GM19043 (cell line): ENCODE results near the gene KMT2C.

ENCODE experiments used
- ATAC-seq: cut with Tn5 transposase; IDR thresholded peaks from one replicate; pipeline ENCODE4 v1.9.1; 2021; ENCODE audit warnings: low read depth; ENCODE audit not compliant: unreplicated experiment

KMT2C gene

DNA sequence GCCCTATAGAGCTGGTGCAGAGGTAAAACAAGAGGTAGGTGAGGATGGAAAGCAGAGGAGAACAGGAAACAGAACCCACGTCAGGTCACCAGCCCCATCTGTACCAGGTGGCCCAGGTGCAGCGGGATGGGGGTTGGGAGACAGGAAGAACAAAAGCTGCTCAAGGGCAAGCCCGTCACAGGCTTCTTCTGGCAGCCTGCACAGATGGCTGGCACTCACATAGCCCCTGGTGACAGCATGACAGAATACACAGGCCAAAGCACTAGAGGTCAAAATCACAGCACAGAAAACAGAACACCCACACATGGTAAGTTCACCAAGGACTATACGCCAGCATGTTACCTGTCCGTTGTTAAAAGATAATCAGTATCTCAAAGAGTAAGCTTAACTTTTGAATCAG, 283.5 kb downstream of the KMT2C start:
- ATAC-seq, result no peak

DNA sequence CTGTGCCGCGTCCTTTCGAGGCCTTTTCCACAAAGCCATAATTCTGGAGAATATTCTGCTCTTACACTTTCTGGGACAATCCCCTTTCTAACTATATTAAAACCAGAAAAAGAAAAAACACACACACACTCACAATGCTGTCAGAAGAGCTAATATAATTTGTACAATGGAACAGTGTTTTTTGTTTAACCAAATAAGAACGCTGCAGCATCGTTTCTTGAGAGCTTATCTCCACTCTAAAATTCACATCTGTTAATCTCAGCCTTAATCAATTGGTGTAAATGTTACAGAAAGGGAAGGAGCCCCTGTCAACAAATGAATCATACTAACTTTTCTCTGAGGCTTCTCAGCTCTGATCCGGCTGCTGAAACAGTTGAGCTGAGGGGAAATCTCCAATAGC, 286.4 kb downstream of the KMT2C start:
- no peak for ATAC-seq

DNA sequence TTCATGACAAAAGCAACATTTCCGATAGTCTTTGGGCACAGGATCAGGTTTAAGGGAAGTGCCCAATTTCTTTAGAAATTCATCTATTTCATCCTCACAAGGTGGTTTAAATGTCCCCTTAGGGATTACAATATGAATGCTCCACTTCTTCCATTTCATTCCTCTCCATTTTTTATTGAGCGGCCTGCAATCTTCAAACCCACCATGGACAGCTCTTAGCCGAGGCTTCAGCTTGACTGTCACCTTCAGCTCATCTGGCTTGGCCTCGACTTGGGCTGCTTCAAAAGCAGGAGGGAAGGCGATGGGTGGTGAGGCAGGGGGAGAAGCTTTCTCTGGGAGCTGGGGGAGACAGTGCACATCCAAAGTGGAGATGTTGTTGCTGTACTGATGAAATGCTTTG, 287.1 kb downstream of the KMT2C start:
- no peak for ATAC-seq

DNA sequence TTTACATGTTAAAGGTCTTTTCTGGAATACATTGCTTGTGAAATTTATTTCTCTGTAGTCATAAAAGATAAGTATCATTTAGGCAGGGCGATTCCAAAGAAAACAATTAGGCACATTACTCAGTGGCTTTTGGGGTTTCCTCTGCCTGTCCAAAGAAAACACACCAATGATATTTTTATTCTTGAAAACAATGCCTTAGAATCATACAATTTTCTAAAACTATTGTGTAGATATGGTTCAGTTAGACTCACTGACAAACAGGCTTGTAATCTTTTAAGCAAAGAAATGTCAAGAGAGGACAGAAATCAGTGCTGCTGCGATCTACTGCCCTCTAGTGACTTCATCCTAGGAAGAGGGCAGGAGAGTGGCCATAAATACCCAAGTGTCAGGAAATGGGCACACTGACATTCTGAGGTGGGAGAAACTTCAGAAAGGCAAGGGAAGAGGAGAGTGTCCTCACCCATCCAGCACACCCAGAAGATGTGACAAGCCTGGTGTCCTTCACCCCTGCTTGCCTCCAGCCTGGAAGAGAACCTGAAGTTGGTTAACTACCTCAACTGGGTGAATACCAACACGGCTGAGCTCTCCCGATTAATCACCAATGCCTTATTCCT, 289.8 kb downstream of the KMT2C start:
- no peak for ATAC-seq

DNA sequence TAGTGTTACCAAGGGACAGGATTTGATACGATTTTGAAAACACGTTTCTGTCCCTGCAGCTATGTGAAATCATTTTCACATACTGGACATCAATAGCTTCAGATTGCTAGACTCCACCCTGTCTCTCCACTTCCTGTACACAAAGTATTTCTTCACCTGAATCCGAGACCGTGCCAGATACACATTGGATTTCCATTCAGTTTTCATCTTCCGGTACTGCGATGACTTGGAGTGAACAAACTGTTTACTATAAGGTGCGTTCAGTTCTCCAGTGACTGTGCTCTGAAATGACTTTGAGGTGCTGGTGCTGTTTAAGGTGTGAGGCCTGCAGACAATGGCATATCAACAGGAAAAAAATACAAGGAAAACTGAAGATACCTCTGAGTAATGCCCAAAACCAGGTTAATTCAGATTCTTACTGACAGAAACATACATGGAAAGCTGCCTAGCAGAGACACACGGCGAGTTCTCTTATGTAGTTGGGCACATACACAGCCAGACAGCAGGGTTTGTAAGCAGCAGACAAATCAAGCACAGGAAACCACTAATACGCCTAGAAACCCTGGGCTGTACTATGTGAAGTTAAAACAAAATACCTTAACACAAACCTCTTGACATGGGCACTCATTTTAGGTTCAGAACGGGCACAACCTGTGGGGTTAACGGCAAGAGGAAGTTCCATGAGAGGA, 291.1 kb downstream of the KMT2C start:
- ATAC-seq, result no peak

DNA sequence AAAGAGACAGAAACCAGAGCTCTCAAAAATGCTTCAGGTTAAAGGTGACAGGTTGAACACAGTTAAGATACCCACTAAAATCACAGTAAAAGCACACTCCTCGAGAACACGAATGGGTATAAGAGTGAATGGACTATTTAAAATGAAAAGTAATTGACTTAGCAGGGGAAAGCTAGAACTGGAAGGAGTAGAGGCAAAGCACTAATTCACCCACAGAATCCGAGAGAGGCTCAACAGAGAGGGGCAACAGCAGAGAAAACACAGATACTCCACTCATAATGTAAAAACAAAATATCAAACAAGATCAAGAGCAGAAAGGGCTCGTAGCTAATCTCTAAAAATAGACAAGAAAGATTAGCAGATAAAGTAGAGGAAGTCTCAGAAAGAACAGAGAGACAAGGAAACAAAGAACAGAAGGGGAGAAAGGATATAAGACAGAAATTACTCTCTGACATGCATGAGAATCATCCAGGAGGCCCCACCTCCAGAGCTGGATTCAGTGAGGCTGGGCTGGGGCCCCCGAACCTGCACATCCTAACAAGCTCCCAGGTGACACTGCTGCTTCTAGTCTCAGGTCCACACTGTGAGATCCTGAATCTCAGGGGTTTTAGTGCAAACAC, 292.7 kb downstream of the KMT2C start:
- no peak for ATAC-seq

DNA sequence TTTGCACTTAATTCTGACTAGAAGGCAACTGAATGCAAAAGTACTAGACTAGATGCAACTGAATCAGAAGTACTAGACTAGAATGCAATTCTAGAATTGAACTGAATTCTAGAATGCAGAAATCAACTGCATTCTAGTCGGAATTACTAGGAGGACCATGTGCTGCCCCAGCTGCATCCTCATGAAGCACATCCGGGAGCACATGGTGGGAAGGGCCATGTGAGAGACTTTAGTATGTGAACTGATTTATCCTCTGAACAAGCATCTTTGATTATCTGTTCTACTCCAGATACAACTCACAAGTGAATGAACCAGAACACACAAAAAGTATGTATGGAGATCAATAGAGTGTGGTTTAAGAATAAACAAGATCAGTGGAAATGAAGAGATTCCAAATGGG, 295.2 kb downstream of the KMT2C start:
- no peak for ATAC-seq

DNA sequence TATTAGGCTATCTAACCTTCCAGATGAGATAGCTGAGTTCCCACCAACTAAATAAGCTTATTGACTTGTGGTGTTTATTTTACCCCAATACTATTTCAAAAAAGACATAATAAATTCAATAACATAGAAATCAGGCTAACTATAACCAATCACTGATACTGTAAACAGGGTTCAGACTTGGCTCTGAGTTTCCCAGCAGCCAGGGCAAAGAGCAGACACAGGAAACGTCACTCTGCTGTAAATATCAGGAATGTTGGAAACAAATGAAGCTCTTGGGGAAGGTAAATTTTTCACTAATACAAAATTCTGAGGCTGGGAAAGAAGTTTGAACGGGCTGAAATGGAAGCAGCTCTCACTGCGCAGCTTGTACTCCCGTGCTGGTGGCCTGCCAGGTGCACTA, 295.7 kb downstream of the KMT2C start:
- ATAC-seq, result no peak

DNA sequence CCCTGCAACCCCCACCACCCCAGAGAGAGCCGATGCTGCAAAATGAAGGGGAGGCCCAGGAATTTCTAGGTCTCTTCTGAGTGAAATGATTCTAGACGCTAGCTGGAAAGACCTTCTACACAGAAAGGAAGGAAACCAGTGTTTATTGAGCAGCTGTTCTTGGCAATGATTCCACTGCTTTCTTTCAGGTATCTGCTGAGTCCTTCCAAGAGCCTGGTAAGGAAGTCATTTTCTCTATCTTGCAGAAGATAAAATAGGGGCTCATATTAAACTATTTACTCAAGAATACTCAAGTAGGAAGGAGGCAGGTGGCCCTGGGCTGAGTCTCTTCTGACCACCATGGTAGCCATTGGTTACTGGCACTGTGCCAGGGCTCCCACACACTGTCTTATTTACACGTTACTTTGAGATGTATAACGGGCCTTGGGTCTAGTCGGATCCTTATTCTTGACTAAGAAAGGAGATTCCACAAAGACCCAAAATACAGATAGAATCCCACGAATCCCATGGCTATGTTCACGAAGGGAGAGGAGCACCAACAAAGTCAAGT, 298.3 kb downstream of the KMT2C start:
- ATAC-seq, result no peak

DNA sequence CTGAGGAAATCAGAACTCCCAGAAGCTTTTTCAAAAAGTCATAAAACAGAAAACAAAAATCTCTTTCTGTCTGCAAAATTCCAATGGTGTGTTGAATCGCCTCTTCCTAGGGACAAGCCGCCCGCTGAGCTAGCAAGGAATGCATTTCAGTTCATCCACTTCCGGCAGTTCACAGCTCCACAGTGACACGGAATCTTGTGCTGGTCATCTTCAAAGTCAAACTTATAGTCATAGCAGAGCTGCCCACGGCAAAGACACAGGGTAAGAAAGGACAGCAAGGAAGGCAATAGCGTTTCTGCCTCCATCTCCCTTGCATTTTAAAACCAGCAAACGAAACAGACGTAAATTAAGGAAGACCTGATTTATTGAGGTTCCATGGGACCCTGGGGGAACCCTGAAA, 299.1 kb downstream of the KMT2C start:
- no peak for ATAC-seq

DNA sequence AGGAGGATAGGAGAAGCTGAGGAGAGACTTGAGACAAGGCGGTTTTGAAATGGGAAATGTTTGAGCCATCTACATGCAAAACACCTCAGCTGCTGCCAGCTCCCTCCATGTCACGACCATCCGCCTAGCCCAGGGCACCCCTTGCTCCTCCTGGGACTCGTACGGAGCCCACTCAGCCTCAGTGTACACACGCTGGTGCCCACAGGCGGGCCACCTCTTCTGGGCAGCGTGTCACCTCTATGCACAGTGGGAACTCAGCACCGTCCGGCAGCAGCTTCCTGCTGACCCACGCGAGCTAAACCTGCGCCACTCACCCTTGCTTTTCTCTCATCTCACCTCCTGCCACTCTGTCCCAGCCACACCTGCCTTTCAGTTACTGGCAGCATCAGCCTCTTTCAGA, 302.0 kb downstream of the KMT2C start:
- no peak for ATAC-seq

DNA sequence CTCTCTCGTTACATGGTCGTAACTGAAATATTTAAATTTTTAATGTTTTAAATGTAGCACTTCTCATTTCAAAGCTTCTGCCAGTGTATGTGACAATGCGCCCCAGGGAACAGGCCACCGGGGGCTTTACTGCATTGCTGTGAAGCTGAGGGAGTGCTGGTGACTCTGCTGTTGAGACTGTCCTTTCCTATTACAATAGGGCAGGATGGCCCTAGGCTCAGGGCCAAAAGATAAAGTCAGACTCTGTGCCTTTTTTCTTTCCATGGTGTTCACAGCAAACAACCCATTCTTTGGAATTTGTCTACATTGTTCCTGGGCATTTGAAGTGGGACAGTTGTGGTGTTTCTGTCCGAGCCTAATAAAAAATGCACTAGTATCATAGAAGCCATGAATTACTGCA, 303.0 kb downstream of the KMT2C start:
- ATAC-seq, result no peak

DNA sequence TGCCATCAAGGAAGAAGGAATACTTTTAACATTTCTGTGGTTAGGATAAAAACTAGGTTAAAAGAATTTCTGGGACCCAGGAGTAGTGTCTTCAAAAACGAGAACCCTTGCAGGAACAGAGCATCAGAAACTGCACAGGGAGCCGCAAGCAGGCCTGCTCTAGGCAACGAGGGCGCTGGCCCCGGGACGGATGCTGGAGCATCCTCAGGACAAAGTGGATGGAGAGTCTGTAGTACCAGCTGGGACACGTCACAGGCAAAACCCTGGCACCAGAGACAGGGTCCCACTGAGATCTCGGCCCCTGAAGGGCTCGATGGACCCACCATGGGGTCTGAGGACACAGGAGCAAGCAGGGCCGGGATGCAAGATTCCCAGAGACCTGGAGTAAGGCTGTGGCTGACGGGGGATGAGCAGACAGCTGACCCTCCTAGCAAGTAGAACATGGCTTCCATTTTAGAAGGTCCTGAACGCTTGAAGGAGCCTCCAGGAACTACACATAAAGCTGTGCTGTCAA, 303.8 kb downstream of the KMT2C start:
- no peak for ATAC-seq

DNA sequence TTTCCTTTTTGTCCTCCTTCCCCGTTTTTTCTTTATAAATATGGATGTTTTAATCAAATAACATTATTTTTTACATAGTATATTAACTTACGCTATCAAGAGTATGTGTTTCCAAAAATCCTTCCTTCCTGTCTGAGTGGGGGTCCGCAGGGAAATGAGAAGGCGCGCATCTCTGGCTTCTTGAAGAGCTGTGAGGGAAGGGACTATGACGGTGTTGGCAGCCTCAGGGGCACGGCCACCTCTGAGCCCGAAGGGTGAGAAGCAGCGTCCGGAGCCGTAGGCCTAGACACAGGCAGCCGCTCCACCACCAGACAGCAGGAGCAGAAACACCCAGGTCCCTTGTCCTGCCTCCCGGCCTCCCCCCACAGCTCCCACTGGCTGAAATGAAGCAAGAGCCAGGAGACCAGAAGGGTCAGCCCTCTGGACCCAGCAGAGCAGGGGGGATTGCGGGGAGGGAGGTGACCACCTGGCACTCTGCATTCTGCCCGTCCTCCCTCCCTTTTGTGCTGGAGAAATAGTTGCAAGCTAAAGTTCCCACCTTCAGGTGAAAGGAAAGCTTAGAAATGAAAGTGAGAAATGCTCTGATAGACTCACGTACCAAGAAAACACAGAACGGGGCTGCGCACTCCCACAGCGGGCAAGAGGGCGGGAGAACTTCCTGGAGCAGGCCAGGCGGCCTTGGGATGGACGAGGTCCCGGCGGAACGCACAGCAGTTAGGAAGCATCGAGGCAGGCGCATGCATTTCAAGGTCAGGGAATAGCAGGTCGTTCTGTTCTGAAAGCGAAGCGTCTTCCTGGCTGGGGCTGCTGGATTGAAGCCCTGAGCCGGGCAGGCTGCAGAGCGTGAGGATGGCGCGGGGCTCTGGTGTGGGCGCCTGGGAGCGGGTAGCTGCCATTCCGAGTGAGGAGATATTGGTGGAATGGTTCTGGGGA, 304.9 kb downstream of the KMT2C start:
- ATAC-seq, result no peak

DNA sequence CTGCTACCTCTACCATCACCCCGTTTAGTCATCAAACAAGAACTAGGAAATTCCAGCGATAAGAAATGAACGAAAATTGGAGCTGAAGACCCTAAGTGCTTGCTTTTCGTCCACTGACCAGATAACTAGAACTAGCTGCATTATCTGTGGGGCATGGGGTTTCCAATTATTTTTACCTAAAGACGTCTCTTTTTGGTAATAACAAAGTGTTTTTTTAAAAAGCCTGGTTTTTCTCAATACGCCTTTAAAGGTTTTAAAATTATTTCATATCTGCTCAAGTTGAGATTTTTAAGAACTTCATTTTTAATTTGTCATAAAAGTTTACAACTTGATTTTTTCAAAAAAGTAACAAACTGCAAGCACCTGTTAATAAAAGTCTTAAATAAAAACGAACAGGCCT, 306.1 kb downstream of the KMT2C start:
- ATAC-seq, result no peak

DNA sequence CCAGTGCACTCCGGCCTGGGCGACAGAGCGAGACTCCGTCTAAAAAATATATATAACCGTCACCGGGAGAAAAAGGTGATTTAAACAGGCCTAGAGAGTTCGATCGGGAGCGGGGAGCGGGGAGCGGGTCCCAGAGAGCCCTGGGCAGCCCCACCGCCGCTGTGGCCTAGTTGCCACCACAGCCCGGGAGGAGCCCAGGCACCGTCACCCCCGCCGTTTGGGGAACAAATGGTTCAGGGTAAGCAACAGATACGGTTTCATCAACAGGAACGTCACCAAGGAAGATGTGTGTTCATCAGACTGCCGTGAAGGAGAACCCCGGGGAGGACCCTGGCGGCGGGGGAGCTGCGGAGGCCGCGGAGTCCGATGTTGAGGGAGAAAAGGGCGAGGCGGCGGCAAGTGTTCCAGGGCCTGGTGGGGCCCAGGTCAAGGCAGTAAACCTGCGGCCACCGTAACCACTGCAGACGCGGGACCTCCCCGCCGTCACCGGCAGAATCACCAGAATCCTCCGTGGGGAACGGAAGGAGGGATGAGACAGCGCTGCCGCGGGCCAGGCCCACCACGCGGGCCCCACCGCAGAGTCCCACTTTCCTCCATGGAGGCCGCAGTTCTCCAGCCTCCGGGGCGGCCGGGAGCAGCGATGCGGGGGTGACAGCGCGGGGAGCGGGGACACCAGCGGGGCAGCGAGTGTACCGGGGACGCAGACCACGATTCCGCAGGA, 306.9 kb downstream of the KMT2C start:
- no peak for ATAC-seq

DNA sequence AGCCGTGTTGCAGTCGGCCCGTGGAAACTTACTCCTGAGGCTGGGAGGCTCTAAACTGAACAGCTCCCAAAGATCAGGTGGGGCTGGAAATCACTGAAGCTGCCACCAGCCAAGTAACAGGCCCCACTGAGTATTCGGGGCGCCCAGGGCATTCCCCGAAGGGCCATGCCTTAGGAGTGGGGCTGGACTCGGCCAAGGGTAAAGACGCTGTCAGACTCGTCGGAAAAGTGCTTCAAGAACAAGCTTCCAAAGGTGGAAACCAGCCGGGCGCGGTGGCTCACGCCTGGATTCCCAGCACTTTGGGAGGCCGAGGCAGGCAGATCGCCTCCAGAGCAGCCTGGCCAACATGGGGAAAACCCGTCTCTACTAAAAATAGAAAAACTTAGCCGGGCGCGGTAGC, 307.6 kb downstream of the KMT2C start:
- ATAC-seq, result no peak

DNA sequence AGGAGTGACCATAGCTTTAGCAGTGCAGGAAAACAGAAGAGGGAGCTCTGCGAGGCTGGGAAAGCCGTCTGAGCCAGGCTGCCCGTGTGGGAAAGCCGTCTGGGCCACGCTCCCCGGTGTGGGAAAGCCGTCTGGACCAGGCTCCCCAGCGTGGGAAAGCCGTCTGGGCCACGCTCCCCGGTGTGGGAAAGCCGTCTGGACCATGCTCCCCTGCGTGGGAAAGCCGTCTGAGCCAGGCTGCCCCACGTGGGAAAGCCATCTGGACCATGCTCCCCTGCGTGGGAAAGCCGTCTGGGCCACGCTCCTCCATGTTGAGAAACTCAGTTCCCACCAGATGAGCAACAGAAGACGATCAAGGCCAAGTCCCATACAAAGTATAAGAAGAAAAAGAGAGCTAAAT, 308.6 kb downstream of the KMT2C start:
- no peak for ATAC-seq

DNA sequence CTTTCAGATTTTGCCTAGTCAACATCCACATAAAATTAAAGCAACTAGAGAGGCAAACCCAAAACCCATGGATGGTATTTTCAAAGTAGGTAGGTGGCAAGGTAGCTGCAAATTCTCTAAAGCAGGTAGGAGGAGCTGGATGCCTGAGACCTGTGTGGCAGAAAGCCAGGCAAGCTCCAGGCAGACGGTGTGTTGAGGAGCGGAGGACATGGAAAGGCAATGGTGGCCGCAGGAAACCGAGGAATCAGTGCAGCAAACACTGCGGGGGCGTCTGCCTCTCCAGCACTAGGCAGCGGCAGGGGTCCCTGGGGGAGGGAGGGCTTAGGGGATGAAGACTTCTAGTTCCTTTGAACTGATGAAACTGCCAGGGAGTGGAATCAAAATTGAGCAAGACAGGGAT, 309.1 kb downstream of the KMT2C start:
- ATAC-seq, result no peak

DNA sequence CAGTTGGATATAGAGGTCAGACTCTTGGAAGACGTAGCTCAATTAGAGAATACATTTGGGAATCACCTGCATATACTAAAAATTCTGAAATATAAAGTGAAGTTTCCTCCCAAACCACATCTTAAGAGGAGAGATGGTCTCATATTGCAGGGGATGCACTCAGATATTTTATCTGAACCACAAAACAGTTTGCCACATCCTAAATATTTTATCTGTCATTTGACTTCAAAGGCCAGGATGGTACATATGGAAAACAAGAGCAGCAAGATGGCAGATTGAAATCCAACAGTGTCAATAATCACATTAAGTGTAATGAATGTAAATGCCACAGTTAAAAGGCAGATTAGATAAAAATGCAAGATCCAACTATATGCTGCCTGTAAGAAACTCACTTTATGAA, 313.3 kb downstream of the KMT2C start:
- no peak for ATAC-seq
